Measurements from ENCODE around the gene TP53TG5.

The TP53TG5 gene

DNA sequence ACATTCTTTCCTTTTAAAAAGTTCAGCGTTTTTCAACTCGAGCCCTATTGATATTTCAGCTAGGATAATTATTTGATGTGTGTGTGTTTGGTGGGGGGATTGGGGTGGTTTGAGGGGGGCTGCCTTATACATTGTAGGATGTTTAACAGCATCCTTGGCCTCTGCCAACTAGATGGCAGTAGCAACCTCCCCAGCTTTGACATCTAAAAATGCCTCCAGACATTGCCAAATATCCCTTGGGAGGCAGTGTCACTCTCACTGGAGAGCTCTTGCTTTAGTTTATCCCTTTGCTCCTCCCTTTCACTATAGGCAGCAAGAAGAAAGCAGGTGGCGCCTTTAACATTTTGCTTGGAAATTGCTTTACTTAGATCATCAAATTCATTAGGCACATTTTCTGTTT lies 14.6 kb upstream of the TP53TG5 start:
- TF ChIP-seq PPARA (CRISPR knock-in tag; IDR thresholded peaks at IDR 0.05; ENCODE audit: borderline replicate concordance): no peak
- TF ChIP-seq, protein P1, sequence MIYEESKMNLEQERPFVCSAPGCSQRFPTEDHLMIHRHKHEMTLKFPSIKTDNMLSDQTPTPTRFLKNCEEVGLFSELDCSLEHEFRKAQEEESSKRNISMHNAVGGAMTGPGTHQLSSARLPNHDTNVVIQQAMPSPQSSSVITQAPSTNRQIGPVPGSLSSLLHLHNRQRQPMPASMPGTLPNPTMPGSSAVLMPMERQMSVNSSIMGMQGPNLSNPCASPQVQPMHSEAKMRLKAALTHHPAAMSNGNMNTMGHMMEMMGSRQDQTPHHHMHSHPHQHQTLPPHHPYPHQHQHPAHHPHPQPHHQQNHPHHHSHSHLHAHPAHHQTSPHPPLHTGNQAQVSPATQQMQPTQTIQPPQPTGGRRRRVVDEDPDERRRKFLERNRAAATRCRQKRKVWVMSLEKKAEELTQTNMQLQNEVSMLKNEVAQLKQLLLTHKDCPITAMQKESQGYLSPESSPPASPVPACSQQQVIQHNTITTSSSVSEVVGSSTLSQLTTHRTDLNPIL (CRISPR knock-in tag; IDR thresholded peaks at IDR 0.05; ENCODE audit: low read depth): no peak
- TF ChIP-seq ZNF8 (CRISPR knock-in tag; IDR thresholded peaks at IDR 0.05): no peak
- no peak for TF ChIP-seq ISL1 (CRISPR knock-in tag; IDR thresholded peaks at IDR 0.05)
- no peak for ATAC-seq

DNA sequence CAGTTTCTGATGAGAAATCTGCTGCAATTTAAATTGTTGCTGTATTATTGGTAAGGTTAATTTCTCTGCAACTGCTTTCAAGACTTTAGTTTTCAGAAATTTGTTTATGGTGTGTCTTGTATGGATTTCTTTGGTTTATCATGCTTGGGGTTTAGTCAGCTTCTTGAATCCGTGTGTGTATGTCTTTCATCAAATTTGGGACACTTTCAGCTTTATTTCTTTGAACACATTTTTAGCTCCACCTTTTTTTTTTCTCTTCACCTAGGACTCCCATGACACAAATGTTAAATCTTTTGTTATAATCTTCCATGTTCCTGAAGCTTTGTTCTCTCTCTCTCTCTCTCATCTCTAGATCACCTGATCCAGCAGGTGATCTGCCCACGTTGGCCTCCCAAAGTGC lies 13.4 kb upstream of the TP53TG5 start:
- TF ChIP-seq ZNF565 (CRISPR knock-in tag; conservative IDR thresholded peaks at IDR 0.05; ENCODE audit: low read depth): no peak
- TF ChIP-seq ISL1 (CRISPR knock-in tag; IDR thresholded peaks at IDR 0.05): no peak
- TF ChIP-seq, protein P2, sequence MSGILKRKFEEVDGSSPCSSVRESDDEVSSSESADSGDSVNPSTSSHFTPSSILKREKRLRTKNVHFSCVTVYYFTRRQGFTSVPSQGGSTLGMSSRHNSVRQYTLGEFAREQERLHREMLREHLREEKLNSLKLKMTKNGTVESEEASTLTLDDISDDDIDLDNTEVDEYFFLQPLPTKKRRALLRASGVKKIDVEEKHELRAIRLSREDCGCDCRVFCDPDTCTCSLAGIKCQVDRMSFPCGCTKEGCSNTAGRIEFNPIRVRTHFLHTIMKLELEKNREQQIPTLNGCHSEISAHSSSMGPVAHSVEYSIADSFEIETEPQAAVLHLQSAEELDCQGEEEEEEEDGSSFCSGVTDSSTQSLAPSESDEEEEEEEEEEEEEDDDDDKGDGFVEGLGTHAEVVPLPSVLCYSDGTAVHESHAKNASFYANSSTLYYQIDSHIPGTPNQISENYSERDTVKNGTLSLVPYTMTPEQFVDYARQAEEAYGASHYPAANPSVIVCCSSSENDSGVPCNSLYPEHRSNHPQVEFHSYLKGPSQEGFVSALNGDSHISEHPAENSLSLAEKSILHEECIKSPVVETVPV (CRISPR knock-in tag; IDR thresholded peaks at IDR 0.05): no peak
- TF ChIP-seq, protein P3, sequence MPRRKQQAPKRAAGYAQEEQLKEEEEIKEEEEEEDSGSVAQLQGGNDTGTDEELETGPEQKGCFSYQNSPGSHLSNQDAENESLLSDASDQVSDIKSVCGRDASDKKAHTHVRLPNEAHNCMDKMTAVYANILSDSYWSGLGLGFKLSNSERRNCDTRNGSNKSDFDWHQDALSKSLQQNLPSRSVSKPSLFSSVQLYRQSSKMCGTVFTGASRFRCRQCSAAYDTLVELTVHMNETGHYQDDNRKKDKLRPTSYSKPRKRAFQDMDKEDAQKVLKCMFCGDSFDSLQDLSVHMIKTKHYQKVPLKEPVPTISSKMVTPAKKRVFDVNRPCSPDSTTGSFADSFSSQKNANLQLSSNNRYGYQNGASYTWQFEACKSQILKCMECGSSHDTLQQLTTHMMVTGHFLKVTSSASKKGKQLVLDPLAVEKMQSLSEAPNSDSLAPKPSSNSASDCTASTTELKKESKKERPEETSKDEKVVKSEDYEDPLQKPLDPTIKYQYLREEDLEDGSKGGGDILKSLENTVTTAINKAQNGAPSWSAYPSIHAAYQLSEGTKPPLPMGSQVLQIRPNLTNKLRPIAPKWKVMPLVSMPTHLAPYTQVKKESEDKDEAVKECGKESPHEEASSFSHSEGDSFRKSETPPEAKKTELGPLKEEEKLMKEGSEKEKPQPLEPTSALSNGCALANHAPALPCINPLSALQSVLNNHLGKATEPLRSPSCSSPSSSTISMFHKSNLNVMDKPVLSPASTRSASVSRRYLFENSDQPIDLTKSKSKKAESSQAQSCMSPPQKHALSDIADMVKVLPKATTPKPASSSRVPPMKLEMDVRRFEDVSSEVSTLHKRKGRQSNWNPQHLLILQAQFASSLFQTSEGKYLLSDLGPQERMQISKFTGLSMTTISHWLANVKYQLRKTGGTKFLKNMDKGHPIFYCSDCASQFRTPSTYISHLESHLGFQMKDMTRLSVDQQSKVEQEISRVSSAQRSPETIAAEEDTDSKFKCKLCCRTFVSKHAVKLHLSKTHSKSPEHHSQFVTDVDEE (CRISPR knock-in tag; IDR thresholded peaks at IDR 0.05): no peak
- no peak for TF ChIP-seq PPARA (CRISPR knock-in tag; IDR thresholded peaks at IDR 0.05; ENCODE audit: borderline replicate concordance)
- no peak for TF ChIP-seq TCF4 (CRISPR knock-in tag; IDR thresholded peaks at IDR 0.05; ENCODE audit: borderline replicate concordance)
- TF ChIP-seq BACH2 (CRISPR knock-in tag; IDR thresholded peaks at IDR 0.05; ENCODE audit: borderline replicate concordance): no peak
- no peak for TF ChIP-seq ZFP30 (CRISPR knock-in tag; IDR thresholded peaks at IDR 0.05)
- no peak for TF ChIP-seq ARNTL (CRISPR knock-in tag; IDR thresholded peaks at IDR 0.05; ENCODE audit: borderline replicate concordance, low read depth)
- TF ChIP-seq ZNF8 (CRISPR knock-in tag; IDR thresholded peaks at IDR 0.05): no peak
- TF ChIP-seq OSR1 (CRISPR knock-in tag; IDR thresholded peaks at IDR 0.05): no peak
- TF ChIP-seq TOX (CRISPR knock-in tag; IDR thresholded peaks at IDR 0.05; ENCODE audit: borderline replicate concordance): no peak
- TF ChIP-seq, protein P1 (CRISPR knock-in tag; IDR thresholded peaks at IDR 0.05; ENCODE audit: low read depth): no peak
- TF ChIP-seq RARB (CRISPR knock-in tag; IDR thresholded peaks at IDR 0.05): no peak
- TF ChIP-seq GLIS3 (CRISPR knock-in tag; IDR thresholded peaks at IDR 0.05): no peak
- no peak for TF ChIP-seq ESRRG (CRISPR knock-in tag; IDR thresholded peaks at IDR 0.05)
- TF ChIP-seq CSDC2 (CRISPR knock-in tag; IDR thresholded peaks at IDR 0.05): no peak
- TF ChIP-seq ZFP3 (CRISPR knock-in tag; IDR thresholded peaks at IDR 0.05): no peak
- TF ChIP-seq, protein P4, sequence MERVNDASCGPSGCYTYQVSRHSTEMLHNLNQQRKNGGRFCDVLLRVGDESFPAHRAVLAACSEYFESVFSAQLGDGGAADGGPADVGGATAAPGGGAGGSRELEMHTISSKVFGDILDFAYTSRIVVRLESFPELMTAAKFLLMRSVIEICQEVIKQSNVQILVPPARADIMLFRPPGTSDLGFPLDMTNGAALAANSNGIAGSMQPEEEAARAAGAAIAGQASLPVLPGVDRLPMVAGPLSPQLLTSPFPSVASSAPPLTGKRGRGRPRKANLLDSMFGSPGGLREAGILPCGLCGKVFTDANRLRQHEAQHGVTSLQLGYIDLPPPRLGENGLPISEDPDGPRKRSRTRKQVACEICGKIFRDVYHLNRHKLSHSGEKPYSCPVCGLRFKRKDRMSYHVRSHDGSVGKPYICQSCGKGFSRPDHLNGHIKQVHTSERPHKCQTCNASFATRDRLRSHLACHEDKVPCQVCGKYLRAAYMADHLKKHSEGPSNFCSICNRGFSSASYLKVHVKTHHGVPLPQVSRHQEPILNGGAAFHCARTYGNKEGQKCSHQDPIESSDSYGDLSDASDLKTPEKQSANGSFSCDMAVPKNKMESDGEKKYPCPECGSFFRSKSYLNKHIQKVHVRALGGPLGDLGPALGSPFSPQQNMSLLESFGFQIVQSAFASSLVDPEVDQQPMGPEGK (CRISPR knock-in tag; IDR thresholded peaks at IDR 0.05; ENCODE audit: borderline replicate concordance): no peak
- ATAC-seq: no peak

DNA sequence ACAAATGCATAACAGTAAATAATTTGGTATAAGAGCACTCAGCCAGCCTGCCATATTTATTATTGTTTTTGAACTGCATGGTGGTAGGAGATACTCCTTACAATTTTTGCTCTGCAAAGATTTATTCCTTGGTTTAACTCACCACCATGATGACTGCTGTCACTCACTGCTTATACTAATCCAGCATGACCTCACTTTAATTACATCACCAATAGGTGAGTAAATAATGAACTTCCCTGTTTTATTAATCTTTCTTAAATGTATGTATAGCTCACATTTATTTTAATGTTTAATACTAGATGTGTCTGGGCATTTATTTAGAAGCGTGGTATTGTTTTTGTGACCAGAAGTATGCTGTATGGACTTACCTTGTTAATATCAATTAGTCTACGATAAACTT lies 12.8 kb upstream of the TP53TG5 start:
- TF ChIP-seq TOX (CRISPR knock-in tag; IDR thresholded peaks at IDR 0.05; ENCODE audit: borderline replicate concordance) (no peak), OSR1 (CRISPR knock-in tag; IDR thresholded peaks at IDR 0.05) (no peak), ZNF8 (CRISPR knock-in tag; IDR thresholded peaks at IDR 0.05) (no peak), ARNTL (CRISPR knock-in tag; IDR thresholded peaks at IDR 0.05; ENCODE audit: borderline replicate concordance, low read depth) (no peak), PPARA (CRISPR knock-in tag; IDR thresholded peaks at IDR 0.05; ENCODE audit: borderline replicate concordance) (no peak), ZFP30 (CRISPR knock-in tag; IDR thresholded peaks at IDR 0.05) (no peak), ZC3H10 (CRISPR knock-in tag; IDR thresholded peaks at IDR 0.05) (no peak)
- no peak for ATAC-seq
